SH-SY5Y (cell line): ENCODE data around the gene CHCT1.

Source experiments
- GATA2 ChIP-seq: IDR thresholded peaks from 2 replicates; pipeline ENCODE4 v1.6.1; 2011; ENCODE audit warnings: mild to moderate bottlenecking, low read depth, low read length
- GATA3 ChIP-seq: IDR thresholded peaks from 2 replicates; pipeline ENCODE4 v1.6.1; 2011; ENCODE audit warnings: low read depth, mild to moderate bottlenecking, low read length, moderate library complexity

GRCh38 chr17:60391471-60392041, 30.7 kb upstream of the CHCT1 start:
- TF ChIP-seq GATA2 (no peak), GATA3 (no peak)
